Activated CD4-positive, CD25-positive, alpha-beta regulatory T cell treated with anti-CD3 and anti-CD28 coated beads, Interleukin-2, amount 50 U/mL, for 16 hours (primary cell): ENCODE results near the gene BRICD5.

Experiments
- DNase-seq: peaks from one replicate; pipeline ENCODE4 v3.0.0-alpha.2; 2020; ENCODE audit warnings: low read depth, low spot score

The BRICD5 gene

GRCh38 chr16:2237493-2238149, 27.0 kb upstream of the BRICD5 start:
- no peak for DNase-seq

GRCh38 chr16:2237102-2237482, 26.4 kb upstream of the BRICD5 start:
- DNase-seq = no peak

GRCh38 chr16:2236337-2237101, 25.9 kb upstream of the BRICD5 start, which contains the start of gene DNASE1L2:
TSS of gene DNASE1L2 (plus strand) at chr16:2236444. CDS start at chr16:2236817, 373 bp downstream.
- DNase-seq = no peak

- no peak for DNase-seq
Observed at GRCh38 chr16:2235695-2236336, 25.2 kb upstream of the BRICD5 start.

GRCh38 chr16:2235234-2235651, 24.6 kb upstream of the BRICD5 start:
- DNase-seq = no peak

- no peak for DNase-seq
Observed at GRCh38 chr16:2234813-2235170, 24.1 kb upstream of the BRICD5 start.

GRCh38 chr16:2233872-2234812, 23.5 kb upstream of the BRICD5 start:
- DNase-seq = no peak

GRCh38 chr16:2233046-2233775, 22.5 kb upstream of the BRICD5 start:
- DNase-seq = no peak

- DNase-seq = no peak
Observed at GRCh38 chr16:2232094-2232990, 21.7 kb upstream of the BRICD5 start.

GRCh38 chr16:2231016-2231931, 20.6 kb upstream of the BRICD5 start:
- no peak for DNase-seq

- no peak for DNase-seq
Observed at GRCh38 chr16:2230376-2230775, 19.7 kb upstream of the BRICD5 start.

- no peak for DNase-seq
Observed at GRCh38 chr16:2229632-2230250, 19.1 kb upstream of the BRICD5 start.

- no peak for DNase-seq
Observed at GRCh38 chr16:2229091-2229490, 18.4 kb upstream of the BRICD5 start.

GRCh38 chr16:2228161-2228824, 17.6 kb upstream of the BRICD5 start:
- no peak for DNase-seq

GRCh38 chr16:2226918-2227317, 16.3 kb upstream of the BRICD5 start:
- DNase-seq = no peak

GRCh38 chr16:2226245-2226793, 15.7 kb upstream of the BRICD5 start:
- DNase-seq = no peak

- no peak for DNase-seq
Observed at GRCh38 chr16:2223942-2224486, 13.4 kb upstream of the BRICD5 start.
